ENCODE measurements around the gene MYO1B.

MYO1B gene

GRCh38 chr2:191411472-191411871 is 166.3 kb downstream of the MYO1B start:
- no peak overlapping the region for H3K27ac ChIP-seq
- TF ChIP-seq ZFX (IDR thresholded peaks at IDR 0.05) = no peak
- no peak for TF ChIP-seq CTCF (conservative IDR thresholded peaks at IDR 0.05)

GRCh38 chr2:191412353-191412752 is 167.1 kb downstream of the MYO1B start:
- no peak overlapping the region for H3K27ac ChIP-seq
- TF ChIP-seq CTCF (conservative IDR thresholded peaks at IDR 0.05) (no peak), ZFX (IDR thresholded peaks at IDR 0.05) (no peak)

GRCh38 chr2:191415101-191415500 is 169.9 kb downstream of the MYO1B start:
- H3K27ac ChIP-seq = no peak overlapping the region

GRCh38 chr2:191415858-191416257 is 170.7 kb downstream of the MYO1B start:
- H3K27ac ChIP-seq = peak overlapping the region; percentile 62; the same call in 1 of the 2 replicates
- TF ChIP-seq ZFX (IDR thresholded peaks at IDR 0.05) (no peak), CTCF (conservative IDR thresholded peaks at IDR 0.05) (no peak)

More at GRCh38 chr2:191415101-191415500, 169.9 kb downstream of the MYO1B start:
- no peak for TF ChIP-seq ZFX (IDR thresholded peaks at IDR 0.05)
- no peak for TF ChIP-seq CTCF (conservative IDR thresholded peaks at IDR 0.05)

- TF ChIP-seq CTCF (conservative IDR thresholded peaks at IDR 0.05) (no peak), ZFX (IDR thresholded peaks at IDR 0.05) (no peak)
- H3K27ac ChIP-seq = no peak overlapping the region
Observed at GRCh38 chr2:191417746-191418145, 172.5 kb downstream of the MYO1B start.

- no peak for TF ChIP-seq CTCF (conservative IDR thresholded peaks at IDR 0.05)
- no peak for TF ChIP-seq ZFX (IDR thresholded peaks at IDR 0.05)
- no peak overlapping the region for H3K27ac ChIP-seq
Observed at GRCh38 chr2:191421950-191422349, 176.7 kb downstream of the MYO1B start.

GRCh38 chr2:191427031-191427430 is 181.8 kb downstream of the MYO1B start:
- H3K27ac ChIP-seq = no peak overlapping the region
- no peak for TF ChIP-seq ZFX (IDR thresholded peaks at IDR 0.05)
- no peak for TF ChIP-seq CTCF (conservative IDR thresholded peaks at IDR 0.05)
